Testis (tissue), 2 donors: ENCODE results near the gene FOXD4L6.
"Not testable (repeated sequence)": the region's sequence is repeated elsewhere in the genome, so short reads cannot be mapped to it uniquely, and the experiment has no call there.

Experiments
- CTCF ChIP-seq, 3 experiments: fragments of 450-650 bp in 2 of 3; fragments of 200-600 bp in 1 of 3; sonication (generic) in 1 of 3; IDR thresholded peaks; one replicate each; pipeline ENCODE4 v1.5.1; 2016 to 2019; ENCODE audit warnings: antibody characterized with exemption in 3 of 3, mild to moderate bottlenecking in 2 of 3, moderate library complexity in 1 of 3
- POLR2A ChIP-seq: fragments of 450-650 bp; IDR thresholded peaks from one replicate; pipeline ENCODE4 v1.6.1; 2017; ENCODE audit warnings: antibody characterized with exemption, mild to moderate bottlenecking, moderate library complexity

DNA sequence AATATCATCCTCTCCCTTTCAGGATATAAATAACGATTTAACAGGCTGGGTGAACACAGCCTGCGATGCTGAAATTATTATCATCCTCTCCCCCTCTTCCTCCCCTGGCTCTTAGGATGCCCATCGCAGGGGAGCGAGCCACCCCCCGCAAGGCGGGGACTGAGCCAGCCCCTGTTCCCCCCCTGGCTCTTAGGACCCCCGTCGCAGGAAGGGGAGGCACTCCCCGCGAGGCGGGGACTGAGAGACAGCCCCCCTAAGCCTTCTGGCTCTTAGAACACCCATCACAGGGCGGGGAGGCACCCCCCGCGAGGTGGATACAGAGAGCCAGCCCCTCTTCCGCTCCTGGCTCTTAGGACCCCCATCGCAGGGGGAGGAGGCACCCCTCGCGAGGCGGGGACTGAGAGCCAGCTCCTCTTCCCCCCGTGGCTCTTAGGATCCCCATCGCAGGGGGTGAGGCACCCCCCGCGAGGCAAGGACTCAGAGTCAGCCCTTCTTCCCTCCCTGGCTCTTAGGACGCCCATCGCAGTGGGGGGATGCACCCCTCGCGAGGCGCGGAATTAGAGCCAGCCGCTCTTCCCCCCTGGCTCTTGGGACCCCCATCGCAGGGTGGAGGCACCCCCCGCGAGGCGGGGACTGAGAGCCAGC, 21.9 kb downstream of the FOXD4L6 start:
- not testable (repeated sequence) for TF ChIP-seq CTCF (IDR thresholded peaks at IDR 0.05); POLR2A
